ENCODE data around the gene HIPK2.

Gene HIPK2

DNA sequence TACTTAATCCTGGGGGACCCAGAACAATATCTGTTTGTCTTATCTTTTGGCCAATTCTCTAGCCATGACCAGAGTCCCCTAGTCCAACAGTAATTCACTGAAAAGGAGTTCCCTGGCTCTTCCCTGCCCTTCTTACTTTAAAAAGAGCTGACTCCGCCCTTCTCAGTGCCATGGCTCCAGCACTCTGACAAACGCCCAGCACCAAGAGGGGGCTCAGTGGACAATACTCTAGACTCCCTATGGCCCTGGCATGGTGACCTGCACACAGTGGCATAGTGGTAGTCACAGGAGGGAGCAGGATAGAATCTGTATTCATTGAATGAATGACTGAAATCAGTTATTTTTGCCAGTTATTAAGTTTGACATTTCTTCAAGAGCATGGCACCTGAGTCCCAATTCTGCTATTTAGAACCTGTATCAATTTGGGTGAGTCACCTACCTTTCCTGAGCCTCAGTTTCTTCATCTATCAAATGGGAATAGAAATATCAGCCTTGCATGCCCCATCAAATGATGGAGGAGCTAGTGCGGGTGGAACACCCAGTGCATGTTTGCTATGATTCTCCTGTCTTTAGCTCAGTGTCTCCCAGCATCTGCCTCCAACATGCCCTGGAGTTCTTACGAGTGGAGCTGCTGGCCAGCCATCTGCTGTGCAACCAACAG is 184.9 kb downstream of the HIPK2 start:
- Histone ChIP-seq H2AFZ (ENCODE audit: low read depth, low read length) (no peak overlapping the region), H3K9ac (ENCODE audit: low read depth, low read length) (no peak overlapping the region), H3K27ac (ENCODE audit: low read length) (no peak overlapping the region), H3K4me1 (ENCODE audit: insufficient read depth, low read length) (no peaks in the 10 kb centered on the region), H3K9me3 (ENCODE audit: insufficient read depth, low read length, severe bottlenecking) (no peaks in the 10 kb centered on the region), H3K27me3 (ENCODE audit: insufficient read depth, low read length, poor library complexity) (no peaks in the 10 kb centered on the region), H3K4me3 (ENCODE audit: low read depth in 1 of 2, low read length in 2 of 2) (no peak overlapping the region), H4K20me1 (ENCODE audit: insufficient read depth, low read length) (no peaks in the 10 kb centered on the region), H3K36me3 (ENCODE audit: insufficient read depth, low read length) (peaks cover 19% of the 10 kb centered on the region), H3K79me2 (ENCODE audit: insufficient read depth, low read length) (no peaks in the 10 kb centered on the region), H3K4me2 (ENCODE audit: insufficient read depth, low read length) (no peak overlapping the region)
- TF ChIP-seq, protein P1, sequence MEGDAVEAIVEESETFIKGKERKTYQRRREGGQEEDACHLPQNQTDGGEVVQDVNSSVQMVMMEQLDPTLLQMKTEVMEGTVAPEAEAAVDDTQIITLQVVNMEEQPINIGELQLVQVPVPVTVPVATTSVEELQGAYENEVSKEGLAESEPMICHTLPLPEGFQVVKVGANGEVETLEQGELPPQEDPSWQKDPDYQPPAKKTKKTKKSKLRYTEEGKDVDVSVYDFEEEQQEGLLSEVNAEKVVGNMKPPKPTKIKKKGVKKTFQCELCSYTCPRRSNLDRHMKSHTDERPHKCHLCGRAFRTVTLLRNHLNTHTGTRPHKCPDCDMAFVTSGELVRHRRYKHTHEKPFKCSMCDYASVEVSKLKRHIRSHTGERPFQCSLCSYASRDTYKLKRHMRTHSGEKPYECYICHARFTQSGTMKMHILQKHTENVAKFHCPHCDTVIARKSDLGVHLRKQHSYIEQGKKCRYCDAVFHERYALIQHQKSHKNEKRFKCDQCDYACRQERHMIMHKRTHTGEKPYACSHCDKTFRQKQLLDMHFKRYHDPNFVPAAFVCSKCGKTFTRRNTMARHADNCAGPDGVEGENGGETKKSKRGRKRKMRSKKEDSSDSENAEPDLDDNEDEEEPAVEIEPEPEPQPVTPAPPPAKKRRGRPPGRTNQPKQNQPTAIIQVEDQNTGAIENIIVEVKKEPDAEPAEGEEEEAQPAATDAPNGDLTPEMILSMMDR (IDR thresholded peaks at IDR 0.05; ENCODE audit: borderline replicate concordance, extremely low read depth, low read length, poor library complexity, severe bottlenecking) = no peak
- no peak for TF ChIP-seq EZH2 (IDR thresholded peaks at IDR 0.05; ENCODE audit: borderline replicate concordance, low read depth, low read length, severe bottlenecking)
- ATAC-seq (ENCODE audit: insufficient read depth, low read depth) (no peak), DNase-seq (no peak)

DNA sequence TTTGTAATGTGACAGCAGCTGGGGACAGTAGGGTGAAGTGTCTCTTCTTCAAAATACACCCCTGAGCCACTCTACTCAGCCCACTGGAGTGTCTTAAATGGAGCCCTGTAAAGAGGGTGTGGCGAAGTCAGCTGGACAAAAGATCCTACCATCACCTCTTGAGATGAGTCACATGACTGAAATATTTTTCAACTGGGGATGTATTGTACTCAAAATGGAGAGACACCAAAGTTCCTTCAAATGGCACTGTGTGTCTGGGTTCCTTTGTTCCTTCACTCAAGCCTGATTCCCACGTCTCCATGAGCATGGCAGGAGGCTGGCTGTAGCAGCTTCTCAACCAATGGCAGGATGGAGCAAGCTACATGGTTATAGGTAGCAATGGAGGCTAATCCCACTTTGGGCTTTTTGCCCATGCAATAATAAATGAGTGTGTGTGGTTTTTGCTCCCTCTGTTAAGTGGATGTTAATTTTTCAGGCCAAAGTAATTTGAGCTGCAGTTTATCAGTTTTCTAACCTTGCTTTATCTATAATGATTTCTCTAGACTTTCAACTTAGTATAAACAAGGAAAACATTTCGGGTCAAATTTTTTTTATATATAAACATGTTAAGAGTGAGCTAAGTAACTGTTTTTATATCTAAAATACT is 186.1 kb downstream of the HIPK2 start:
- no peak overlapping the region for H3K27ac ChIP-seq (ENCODE audit: low read length)
- peaks cover 16% of the 10 kb centered on the region for H3K36me3 ChIP-seq (ENCODE audit: insufficient read depth, low read length)
- H3K4me3 ChIP-seq (ENCODE audit: low read depth in 1 of 2, low read length in 2 of 2) = no peak overlapping the region
- H3K4me1 ChIP-seq (ENCODE audit: insufficient read depth, low read length) = no peaks in the 10 kb centered on the region
- H2AFZ ChIP-seq (ENCODE audit: low read depth, low read length) = no peak overlapping the region
- ATAC-seq (ENCODE audit: insufficient read depth, low read depth) (no peak), DNase-seq (no peak)
- H4K20me1 ChIP-seq (ENCODE audit: insufficient read depth, low read length) = no peaks in the 10 kb centered on the region
- H3K79me2 ChIP-seq (ENCODE audit: insufficient read depth, low read length) = no peaks in the 10 kb centered on the region
- TF ChIP-seq, protein P1 (IDR thresholded peaks at IDR 0.05; ENCODE audit: borderline replicate concordance, extremely low read depth, low read length, poor library complexity, severe bottlenecking) = no peak
- TF ChIP-seq EZH2 (IDR thresholded peaks at IDR 0.05; ENCODE audit: borderline replicate concordance, low read depth, low read length, severe bottlenecking) = no peak
- H3K9ac ChIP-seq (ENCODE audit: low read depth, low read length) = no peak overlapping the region
- H3K27me3 ChIP-seq (ENCODE audit: insufficient read depth, low read length, poor library complexity) = no peaks in the 10 kb centered on the region
- H3K9me3 ChIP-seq (ENCODE audit: insufficient read depth, low read length, severe bottlenecking) = no peaks in the 10 kb centered on the region
- no peak overlapping the region for H3K4me2 ChIP-seq (ENCODE audit: insufficient read depth, low read length)

DNA sequence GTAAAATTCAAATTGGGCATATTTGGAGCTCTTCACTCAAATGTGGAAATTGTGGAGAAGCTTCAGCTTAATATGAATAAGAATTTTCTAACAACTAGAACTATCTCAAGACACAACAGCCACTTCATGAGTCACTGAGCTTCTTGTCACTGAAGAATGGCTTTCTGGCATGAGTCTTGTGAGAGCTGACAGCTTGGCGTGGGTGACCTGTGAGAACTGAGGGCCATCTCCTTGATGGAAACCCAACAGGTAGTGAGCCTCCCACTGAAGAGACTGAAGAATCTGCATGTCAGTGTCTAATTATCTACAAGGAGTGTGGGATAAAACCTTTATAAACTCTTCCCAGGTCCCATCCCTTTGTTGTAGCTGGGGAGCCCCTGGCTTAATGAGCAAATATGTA is 188.3 kb downstream of the HIPK2 start:
- Histone ChIP-seq H3K9ac (ENCODE audit: low read depth, low read length) (no peak overlapping the region), H3K27ac (ENCODE audit: low read length) (no peak overlapping the region), H3K36me3 (ENCODE audit: insufficient read depth, low read length) (peaks cover 3% of the 10 kb centered on the region; the same call in 1 of the 2 replicates), H3K79me2 (ENCODE audit: insufficient read depth, low read length) (no peaks in the 10 kb centered on the region), H3K27me3 (ENCODE audit: insufficient read depth, low read length, poor library complexity) (no peaks in the 10 kb centered on the region), H2AFZ (ENCODE audit: low read depth, low read length) (no peak overlapping the region), H3K4me3 (ENCODE audit: low read depth in 1 of 2, low read length in 2 of 2) (no peak overlapping the region), H3K9me3 (ENCODE audit: insufficient read depth, low read length, severe bottlenecking) (no peaks in the 10 kb centered on the region), H4K20me1 (ENCODE audit: insufficient read depth, low read length) (no peaks in the 10 kb centered on the region), H3K4me1 (ENCODE audit: insufficient read depth, low read length) (no peaks in the 10 kb centered on the region), H3K4me2 (ENCODE audit: insufficient read depth, low read length) (no peak overlapping the region)
- TF ChIP-seq, protein P1 (IDR thresholded peaks at IDR 0.05; ENCODE audit: borderline replicate concordance, extremely low read depth, low read length, poor library complexity, severe bottlenecking) = no peak
- no peak for TF ChIP-seq EZH2 (IDR thresholded peaks at IDR 0.05; ENCODE audit: borderline replicate concordance, low read depth, low read length, severe bottlenecking)
- no peak for DNase-seq
- no peak for ATAC-seq (ENCODE audit: insufficient read depth, low read depth)

Data from DND-41 (cell line).